Glutamatergic neuron (in vitro differentiated cells): ENCODE measurements around the gene NCBP2L. TPM values are rescaled to one million over a fixed set of nuclear protein-coding genes. Genes with fewer than 3 reads are reported as not detected.
"Not testable (repeated sequence)": the region's sequence is repeated elsewhere in the genome, so short reads cannot be mapped to it uniquely, and the experiment has no call there.

Source experiments
- DNase-seq: peaks from one replicate; pipeline ENCODE4 v3.0.0; 2022
- H3K27ac Mint-ChIP-seq: one replicate; pipeline ENCODE4 v1.8.0; 2020; ENCODE audit warnings: mild to moderate bottlenecking, mixed read lengths, inconsistent platforms; ENCODE audit not compliant: unreplicated experiment
- H3K27me3 Mint-ChIP-seq: one replicate; pipeline ENCODE4 v1.8.0; 2020; ENCODE audit warnings: mild to moderate bottlenecking, moderate library complexity, mixed read lengths, inconsistent platforms; ENCODE audit not compliant: unreplicated experiment
- H3K36me3 Mint-ChIP-seq: one replicate; pipeline ENCODE4 v1.8.0; 2020; ENCODE audit warnings: mild to moderate bottlenecking, mixed read lengths, inconsistent platforms; ENCODE audit not compliant: unreplicated experiment
- H3K4me1 Mint-ChIP-seq: one replicate; pipeline ENCODE4 v1.8.0; 2020; ENCODE audit warnings: mild to moderate bottlenecking, low read depth, mixed read lengths, inconsistent platforms; ENCODE audit not compliant: unreplicated experiment
- H3K4me3 Mint-ChIP-seq: one replicate; pipeline ENCODE4 v1.8.0; 2020; ENCODE audit warnings: mild to moderate bottlenecking, mixed read lengths, inconsistent platforms; ENCODE audit not compliant: unreplicated experiment
- H3K9me3 Mint-ChIP-seq: one replicate; pipeline ENCODE4 v1.8.0; 2020; ENCODE audit warnings: mild to moderate bottlenecking, moderate library complexity, mixed read lengths, inconsistent platforms; ENCODE audit not compliant: unreplicated experiment
- CTCF ChIP-seq: fragments of 200-600 bp; sonication (generic); IDR thresholded peaks from one replicate; pipeline ENCODE4 v1.5.0; 2021; ENCODE audit not compliant: partially characterized antibody, unreplicated experiment
- total RNA-seq: library from RNA; stranded (reverse); fragmentation: NEBNext Ultra II Directional; extraction: Animal tissue kit (Norgen Biotek cat#: 25700); gene quantifications from one replicate; pipeline ENCODE4 v1.2.1, GENCODE V29; 2021; ENCODE audit not compliant: unreplicated experiment

Gene NCBP2L
- total RNA-seq, 1 donor from 2014 or later: not detected

GRCh38 chrX:107776649-107777535 is 641 bp upstream of the NCBP2L start:
- peak overlapping the region; percentile 93 for H3K4me3 Mint-ChIP-seq
- H3K27ac Mint-ChIP-seq: no peak overlapping the region
- H3K27me3 Mint-ChIP-seq: peaks cover 3% of the 10 kb centered on the region
- peak; percentile 59 for DNase-seq
- no peaks in the 10 kb centered on the region for H3K36me3 Mint-ChIP-seq
- H3K9me3 Mint-ChIP-seq: no peaks in the 10 kb centered on the region
- H3K4me1 Mint-ChIP-seq: peaks cover 2% of the 10 kb centered on the region
- peak; percentile 63 for TF ChIP-seq CTCF

GRCh38 chrX:107780525-107780924 is 3.0 kb downstream of the NCBP2L start:
- H3K4me1 Mint-ChIP-seq: peaks cover 2% of the 10 kb centered on the region
- H3K4me3 Mint-ChIP-seq: no peak overlapping the region
- H3K9me3 Mint-ChIP-seq: peaks cover 3% of the 10 kb centered on the region
- H3K27me3 Mint-ChIP-seq: peaks cover 3% of the 10 kb centered on the region
- no peaks in the 10 kb centered on the region for H3K36me3 Mint-ChIP-seq
- TF ChIP-seq CTCF: no peak
- no peak for DNase-seq
- no peak overlapping the region for H3K27ac Mint-ChIP-seq

- Mint-ChIP-seq H3K4me3 (no peak overlapping the region), H3K36me3 (no peaks in the 10 kb centered on the region), H3K27me3 (no peaks in the 10 kb centered on the region), H3K4me1 (no peaks in the 10 kb centered on the region), H3K9me3 (peaks cover 3% of the 10 kb centered on the region), H3K27ac (no peak overlapping the region)
- no peak for TF ChIP-seq CTCF
- DNase-seq: no peak
These were observed 10.3 kb downstream of the NCBP2L start for GRCh38 chrX:107787827-107788226.

GRCh38 chrX:107804427-107804826 is 26.9 kb downstream of the NCBP2L start:
- Mint-ChIP-seq H3K36me3 (no peaks in the 10 kb centered on the region), H3K9me3 (no peaks in the 10 kb centered on the region), H3K27ac (no peak overlapping the region), H3K4me1 (no peaks in the 10 kb centered on the region), H3K27me3 (peaks cover under 1% of the 10 kb centered on the region), H3K4me3 (no peak overlapping the region)
- no peak for DNase-seq
- TF ChIP-seq CTCF: no peak

GRCh38 chrX:107805179-107805578 is 27.6 kb downstream of the NCBP2L start:
- Mint-ChIP-seq H3K27ac (no peak overlapping the region), H3K4me3 (no peak overlapping the region), H3K9me3 (no peaks in the 10 kb centered on the region), H3K4me1 (no peaks in the 10 kb centered on the region), H3K36me3 (no peaks in the 10 kb centered on the region), H3K27me3 (no peaks in the 10 kb centered on the region)
- TF ChIP-seq CTCF: no peak
- no peak for DNase-seq

GRCh38 chrX:107810053-107810452 is 32.5 kb downstream of the NCBP2L start:
- H3K4me3 Mint-ChIP-seq, H3K9me3 Mint-ChIP-seq, H3K27me3 Mint-ChIP-seq, H3K4me1 Mint-ChIP-seq, DNase-seq, H3K27ac Mint-ChIP-seq, H3K36me3 Mint-ChIP-seq: not testable (repeated sequence)
